Right lobe of liver (tissue), 4 donors: ENCODE results near the gene IGFL1.
"Not testable (repeated sequence)": the region's sequence is repeated elsewhere in the genome, so short reads cannot be mapped to it uniquely, and the experiment has no call there.

Source experiments
- CTCF ChIP-seq, 4 donors: fragments of 200-600 bp in 3 of 4; fragments of 450-650 bp in 1 of 4; IDR thresholded peaks; one replicate each; pipeline versions ENCODE4 v1.5.1 to v1.8.0; 2016 to 2022; ENCODE audit warnings: antibody characterized with exemption in 4 of 4, mild to moderate bottlenecking in 2 of 4
- POLR2A ChIP-seq: fragments of 450-650 bp; IDR thresholded peaks from one replicate; pipeline ENCODE4 v1.6.1; 2017; ENCODE audit warnings: antibody characterized with exemption, mild to moderate bottlenecking
- donor health status: DM: no; HTN: no; CAD: no.
- donor health status: DM: no; HTN: no; CAD: no.
- donor health status: DM: no; HTN: yes; CAD: no.

DNA sequence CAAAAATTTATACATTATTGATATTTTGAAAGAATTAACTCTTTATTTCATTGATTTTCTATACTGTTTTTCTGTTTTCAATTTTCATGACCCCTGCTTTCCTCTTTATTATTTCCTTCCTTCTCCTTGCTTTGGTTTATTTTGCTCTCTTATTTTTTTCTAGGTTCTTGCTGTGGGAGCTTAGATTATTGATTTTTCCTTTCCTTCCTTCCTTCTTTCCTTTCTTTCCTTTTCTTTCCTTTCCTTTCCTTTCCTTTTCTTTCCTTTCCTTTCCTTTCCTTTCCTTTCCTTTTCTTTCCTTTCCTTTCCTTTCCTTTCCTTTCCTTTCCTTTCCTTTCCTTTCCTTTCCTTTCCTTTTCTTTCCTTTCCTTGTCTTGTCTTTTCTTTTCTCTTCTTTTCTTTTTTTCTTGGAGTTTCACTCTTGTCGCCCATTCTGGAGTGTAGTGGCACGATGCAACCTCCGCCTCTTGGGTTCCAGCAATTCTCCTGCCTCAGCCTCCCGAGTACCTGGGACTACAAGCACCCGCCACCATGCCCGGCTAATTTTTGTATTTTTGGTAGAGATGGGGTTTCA, 13.6 kb downstream of the IGFL1 start:
- TF ChIP-seq CTCF (IDR thresholded peaks at IDR 0.05); POLR2A: not testable (repeated sequence)
